Endothelial cell of umbilical vein (primary cell): ENCODE results near the gene SERPINA9. TPM values are rescaled to one million over a fixed set of nuclear protein-coding genes. Genes with fewer than 3 reads are reported as not detected.

ENCODE experiments used
- BruUV-seq: library from RNA; stranded (reverse); fragments of 400-500 nt; replicated peaks from 2 replicates; lab custom pipeline; 2021; lab: Mats Ljungman, UMichigan
- CTCF ChIA-PET: fragments of 300-600, 350-600 bp; sonication (Branson Sonifier 250); formaldehyde crosslinking; loops from one replicate; lab custom pipeline; 2021; ENCODE audit warnings: antibody characterized with exemption, inconsistent platforms; lab: Charles Lee
- POLR2A ChIA-PET: fragments of 300-600, 350-600 bp; sonication (Branson Sonifier 250); formaldehyde crosslinking; loops from one replicate; lab custom pipeline; 2021; ENCODE audit warnings: antibody characterized with exemption, inconsistent platforms; lab: Charles Lee
- DNase-seq: peaks from one replicate; pipeline ENCODE4 v3.0.0-alpha.2; 2011; ENCODE audit warnings: low read depth, low spot score
- FAIRE-seq: peaks from 2 replicates; lab custom pipeline; 2011; peaks lifted over from hg19 to GRCh38; lab: Jason Lieb, UNC
- H2AFZ ChIP-seq: 2 replicates; pipeline ENCODE4 v1.6.0; 2012; ENCODE audit warnings: low read depth, low read length, control low read depth, inconsistent platforms
- H3K27ac ChIP-seq: 2 replicates; pipeline ENCODE4 v1.5.1; 2011; ENCODE audit warnings: low read depth, mild to moderate bottlenecking, control low read depth, low read length, moderate library complexity; ENCODE audit not compliant: insufficient read depth
- H3K27me3 ChIP-seq, 2 experiments: 2 replicates each; pipeline versions ENCODE4 v1.6.0 to v1.6.1; 2011; ENCODE audit warnings: low read length in 2 of 2, mixed read lengths in 1 of 2; ENCODE audit not compliant: control insufficient read depth in 2 of 2, insufficient read depth in 2 of 2
- H3K36me3 ChIP-seq, 2 experiments: 2 replicates in 1 of 2; 3 replicates in 1 of 2; pipeline ENCODE4 v1.5.1; 2011; ENCODE audit warnings: low read length in 2 of 2, mild to moderate bottlenecking in 1 of 2, moderate library complexity in 1 of 2; ENCODE audit not compliant: control insufficient read depth in 2 of 2, insufficient read depth in 2 of 2; ENCODE audit errors: extremely low read depth in 1 of 2
- H3K4me1 ChIP-seq: 3 replicates; pipeline ENCODE4 v1.5.1; 2011; ENCODE audit warnings: mild to moderate bottlenecking, low read length; ENCODE audit not compliant: control insufficient read depth, insufficient read depth; ENCODE audit errors: extremely low read depth
- H3K4me2 ChIP-seq: 2 replicates; pipeline ENCODE4 v1.6.1; 2011; ENCODE audit warnings: low read length, control low read depth, mixed read lengths; ENCODE audit not compliant: insufficient read depth
- H3K4me3 ChIP-seq, 3 experiments: fragments of 200-600 bp in 1 of 3; sonication (generic), shearing (Covaris generic) in 1 of 3; replicated peaks in 1 of 3; 2 replicates each; pipeline ENCODE4 v1.5.1; 2011 to 2016; ENCODE audit warnings: control low read depth in 3 of 3, low read length in 3 of 3, mild to moderate bottlenecking in 2 of 3, inconsistent platforms in 1 of 3, low read depth in 1 of 3, moderate library complexity in 1 of 3; ENCODE audit not compliant: insufficient read depth in 1 of 3
- H3K79me2 ChIP-seq: 2 replicates; pipeline ENCODE4 v1.6.0; 2012; ENCODE audit warnings: low read length, inconsistent platforms; ENCODE audit not compliant: control insufficient read depth, insufficient read depth
- H3K9ac ChIP-seq: replicated peaks from 2 replicates; pipeline ENCODE3; 2011; ENCODE audit warnings: low read length, control low read depth; ENCODE audit not compliant: insufficient read depth; ENCODE audit errors: extremely low read depth
- H3K9me1 ChIP-seq: replicated peaks from 3 replicates; pipeline ENCODE4 v1.6.0; 2011; ENCODE audit warnings: mild to moderate bottlenecking, low read length; ENCODE audit not compliant: control insufficient read depth, insufficient read depth; ENCODE audit errors: extremely low read depth
- H3K9me3 ChIP-seq: replicated peaks from 2 replicates; pipeline ENCODE4 v1.5.1; 2012; ENCODE audit warnings: low read length, inconsistent platforms; ENCODE audit not compliant: control insufficient read depth, insufficient read depth
- H4K20me1 ChIP-seq: replicated peaks from 2 replicates; pipeline ENCODE3; 2011; ENCODE audit warnings: mild to moderate bottlenecking, low read length; ENCODE audit not compliant: control insufficient read depth, insufficient read depth; ENCODE audit errors: extremely low read depth
- EZH2 ChIP-seq: IDR thresholded peaks from 2 replicates; pipeline ENCODE4 v1.6.1; 2012; ENCODE audit warnings: borderline replicate concordance, low read depth, mild to moderate bottlenecking, moderate library complexity, low read length, inconsistent platforms; ENCODE audit not compliant: severe bottlenecking
- FOS ChIP-seq: IDR thresholded peaks from 2 replicates; pipeline ENCODE4 v1.6.1; 2011; ENCODE audit warnings: mild to moderate bottlenecking, low read length, moderate library complexity, borderline replicate concordance; ENCODE audit not compliant: insufficient read depth
- GATA2 ChIP-seq: IDR thresholded peaks from 2 replicates; pipeline ENCODE4 v1.7.0; 2011; ENCODE audit warnings: low read depth, mild to moderate bottlenecking, moderate library complexity, mixed read lengths, low read length; ENCODE audit not compliant: insufficient read length, insufficient read depth
- JUN ChIP-seq: IDR thresholded peaks from 2 replicates; pipeline ENCODE4 v1.6.1; 2011; ENCODE audit warnings: borderline replicate concordance, low read depth; ENCODE audit not compliant: insufficient read length, insufficient read depth
- MAX ChIP-seq: IDR thresholded peaks from 2 replicates; pipeline ENCODE4 v1.6.1; 2011; ENCODE audit not compliant: insufficient read depth, insufficient read length
- MYC ChIP-seq: IDR thresholded peaks from one replicate; pipeline ENCODE4 v1.6.1; 2011; ENCODE audit warnings: mild to moderate bottlenecking, low read depth, low read length
- POLR2A ChIP-seq: IDR thresholded peaks from 2 replicates; pipeline ENCODE4 v1.6.1; 2012; ENCODE audit warnings: low read depth, mild to moderate bottlenecking, control low read depth, low read length
- POLR2AphosphoS5 ChIP-seq: IDR thresholded peaks from 2 replicates; pipeline ENCODE4 v1.6.1; 2012; ENCODE audit warnings: low read depth, mild to moderate bottlenecking, control low read depth, low read length, moderate library complexity; ENCODE audit not compliant: insufficient read depth
- dilution Hi-C: fragments of 300-500 bp; cut with MboI; formaldehyde crosslinking; loops from one replicate; pipeline ENCODE4 v1.15.0; 2019; ENCODE audit warnings: low sequenced_read_pairs; ENCODE audit not compliant: extremely low pct_ligation_motif_present
- intact Hi-C: fragments of 100-400 bp; cut with micrococcal nuclease; formaldehyde crosslinking; loops from one replicate; pipeline ENCODE4 v1.10.0; 2022
- polyA plus RNA-seq, 4 experiments: library from polyadenylated mRNA; depleted of rRNA in 3 of 4; stranded (reverse) in 3 of 4; unstranded in 1 of 4; fragments of >200 nt; gene quantifications; 2 replicates each; pipeline versions ENCODE4 v1.2.1 to v1.2.3, GENCODE V29; 2011 to 2012; ENCODE audit warnings: missing spikeins in 1 of 4
- total RNA-seq: library from RNA; stranded (reverse); gene quantifications from 2 replicates; pipeline ENCODE4 v1.2.3, GENCODE V29; 2021
- TF ChIP-seq, protein P1 (sequence below), 2 donors: IDR thresholded peaks; 1 replicate in 1 of 2; 2 replicates in 1 of 2; pipeline ENCODE4 v1.5.1; 2011; ENCODE audit warnings: low read length in 2 of 2, mild to moderate bottlenecking in 2 of 2, moderate library complexity in 2 of 2, control low read depth in 1 of 2, inconsistent platforms in 1 of 2, low read depth in 1 of 2; ENCODE audit not compliant: insufficient read depth in 1 of 2; ENCODE audit errors: extremely low read depth in 1 of 2

Gene SERPINA9
- total and polyA plus RNA-seq, 2 donors (not counting 3 experiments of a cell fraction or from before 2014, with no cell fraction given), result not detected

- dilution Hi-C loops, result no loop called here
- TF ChIP-seq, protein P1, sequence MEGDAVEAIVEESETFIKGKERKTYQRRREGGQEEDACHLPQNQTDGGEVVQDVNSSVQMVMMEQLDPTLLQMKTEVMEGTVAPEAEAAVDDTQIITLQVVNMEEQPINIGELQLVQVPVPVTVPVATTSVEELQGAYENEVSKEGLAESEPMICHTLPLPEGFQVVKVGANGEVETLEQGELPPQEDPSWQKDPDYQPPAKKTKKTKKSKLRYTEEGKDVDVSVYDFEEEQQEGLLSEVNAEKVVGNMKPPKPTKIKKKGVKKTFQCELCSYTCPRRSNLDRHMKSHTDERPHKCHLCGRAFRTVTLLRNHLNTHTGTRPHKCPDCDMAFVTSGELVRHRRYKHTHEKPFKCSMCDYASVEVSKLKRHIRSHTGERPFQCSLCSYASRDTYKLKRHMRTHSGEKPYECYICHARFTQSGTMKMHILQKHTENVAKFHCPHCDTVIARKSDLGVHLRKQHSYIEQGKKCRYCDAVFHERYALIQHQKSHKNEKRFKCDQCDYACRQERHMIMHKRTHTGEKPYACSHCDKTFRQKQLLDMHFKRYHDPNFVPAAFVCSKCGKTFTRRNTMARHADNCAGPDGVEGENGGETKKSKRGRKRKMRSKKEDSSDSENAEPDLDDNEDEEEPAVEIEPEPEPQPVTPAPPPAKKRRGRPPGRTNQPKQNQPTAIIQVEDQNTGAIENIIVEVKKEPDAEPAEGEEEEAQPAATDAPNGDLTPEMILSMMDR (IDR thresholded peaks at IDR 0.05; ENCODE audit: extremely low read depth in 1 of 2, insufficient read depth in 1 of 2, low read depth in 1 of 2, low read length in 2 of 2), result no peak
- TF ChIP-seq MAX (no peak), EZH2 (no peak)
- Histone ChIP-seq H3K36me3 (no peaks in the 10 kb centered on the region), H3K9me1 (no peaks in the 10 kb centered on the region), H3K4me2 (no peak overlapping the region), H3K27ac (no peak overlapping the region), H3K9me3 (no peaks in the 10 kb centered on the region), H3K79me2 (no peaks in the 10 kb centered on the region), H2AFZ (no peak overlapping the region), H4K20me1 (no peaks in the 10 kb centered on the region), H3K27me3 (no peaks in the 10 kb centered on the region), H3K4me1 (no peaks in the 10 kb centered on the region), H3K4me3 (no peak overlapping the region), H3K9ac (no peak overlapping the region)
- CTCF ChIA-PET, result no interaction called here
- POLR2A ChIA-PET, result no interaction called here
- BruUV-seq, result no TSS peak
- intact Hi-C loops, result no loop called here
- FAIRE-seq (no peak), DNase-seq (no peak)
Observed at GRCh38 chr14:94491511-94491910, 15.5 kb upstream of the SERPINA9 start.

DNA sequence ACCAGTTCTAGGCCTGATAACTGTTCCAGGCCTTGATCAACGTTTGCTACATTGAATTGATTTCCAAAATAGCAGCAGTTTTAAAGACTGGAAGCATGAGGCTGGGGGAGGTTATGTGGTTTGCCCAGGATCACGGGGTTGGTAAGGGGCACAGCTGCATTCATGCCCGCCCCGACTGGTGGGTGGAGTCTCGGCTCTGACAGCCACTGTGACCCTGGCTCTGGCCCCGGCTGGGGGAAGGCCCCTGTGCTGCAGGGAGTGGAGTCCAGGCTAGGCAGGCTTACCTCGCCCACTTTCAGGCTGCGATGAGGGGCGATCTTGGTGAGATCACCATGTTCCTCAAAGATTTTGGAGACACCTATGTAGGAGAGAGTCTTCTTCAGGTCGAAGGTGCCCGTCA, 13.3 kb upstream of the SERPINA9 start:
- Histone ChIP-seq H3K27me3 (no peaks in the 10 kb centered on the region), H3K9ac (no peak overlapping the region), H2AFZ (no peak overlapping the region), H3K79me2 (no peaks in the 10 kb centered on the region), H3K27ac (no peak overlapping the region), H3K4me3 (no peak overlapping the region), H3K36me3 (no peaks in the 10 kb centered on the region), H3K4me2 (no peak overlapping the region), H3K9me3 (no peaks in the 10 kb centered on the region), H3K4me1 (no peaks in the 10 kb centered on the region), H4K20me1 (no peaks in the 10 kb centered on the region), H3K9me1 (no peaks in the 10 kb centered on the region)
- dilution Hi-C loops (no loop called here), intact Hi-C loops (no loop called here)
- ChIA-PET CTCF (no interaction called here), POLR2A (no interaction called here)
- FAIRE-seq, result no peak
- BruUV-seq, result no TSS peak
- TF ChIP-seq EZH2 (no peak), MYC (no peak), POLR2AphosphoS5 (no peak), FOS (no peak), GATA2 (no peak), JUN (no peak), POLR2A (no peak), MAX (no peak)
- TF ChIP-seq, protein P1 (IDR thresholded peaks at IDR 0.05; ENCODE audit: extremely low read depth in 1 of 2, insufficient read depth in 1 of 2, low read depth in 1 of 2, low read length in 2 of 2), result no peak
- DNase-seq, result no peak
